ENCODE results near the gene CLSTN2. TPM values are rescaled to one million over a fixed set of nuclear protein-coding genes. Genes with fewer than 3 reads are reported as not detected.

The CLSTN2 gene
- total and polyA plus RNA-seq, 2 of the 4 experiments (the other 2 are of a cell fraction) = under 0.01 to 0.07 TPM

GRCh38 chr3:140508550-140508949 lies 573.6 kb downstream of the CLSTN2 start:
- dilution Hi-C loops (cut with HindIII; ENCODE audit: low sequenced_read_pairs, unreplicated experiment) (no loop called here), in situ Hi-C loops (cut with MboI; ENCODE audit: low sequenced_read_pairs) (no loop called here), intact Hi-C loops (cut with micrococcal nuclease) (no loop called here)
- Histone ChIP-seq H2AK5ac (ENCODE audit: low read depth, low read length) (no peak overlapping the region), H3K18ac (ENCODE audit: low read depth, low read length) (no peak overlapping the region), H2BK120ac (ENCODE audit: low read depth, low read length) (no peak overlapping the region), H3K27ac (ENCODE audit: insufficient read depth, low read length) (no peak overlapping the region), H3K4me2 (ENCODE audit: low read depth, low read length) (no peak overlapping the region), H3K9ac (ENCODE audit: low read depth, low read length) (no peak overlapping the region), H3K4ac (ENCODE audit: low read depth, low read length) (no peak overlapping the region), H3K4me1 (ENCODE audit: control insufficient read depth, insufficient read depth, low read length) (no peaks in the 10 kb centered on the region), H3K56ac (ENCODE audit: extremely low read depth, insufficient read depth, low read length) (no peak overlapping the region), H3K14ac (replicated peaks; ENCODE audit: low read depth, low read length) (no peak overlapping the region), H2AK9ac (replicated peaks; ENCODE audit: low read depth, low read length, poor library complexity) (no peak overlapping the region), H3K4me3 (ENCODE audit: insufficient read depth, low read depth, low read length) (no peak overlapping the region), H4K20me1 (ENCODE audit: insufficient read depth, low read length) (no peaks in the 10 kb centered on the region), H4K8ac (ENCODE audit: low read depth in 2 of 2, low read length in 2 of 2) (no peak overlapping the region), H4K5ac (ENCODE audit: low read depth, low read length) (no peak overlapping the region), H2BK5ac (ENCODE audit: low read depth, low read length, poor library complexity, severe bottlenecking) (no peak overlapping the region), H3K36me3 (ENCODE audit: control insufficient read depth, insufficient read depth, low read length) (no peaks in the 10 kb centered on the region), H2BK15ac (ENCODE audit: low read depth, low read length) (no peak overlapping the region), H3K23ac (ENCODE audit: low read depth, low read length) (no peak overlapping the region), H3K9me3 (ENCODE audit: control insufficient read depth, insufficient read depth, low read length) (no peaks in the 10 kb centered on the region; the same call in 1 of the 2 replicates), H2AFZ (replicated peaks; ENCODE audit: low read length, poor library complexity) (no peak overlapping the region), H3K9me1 (ENCODE audit: insufficient read depth, low read length) (no peaks in the 10 kb centered on the region), H2BK20ac (ENCODE audit: low read depth, low read length) (no peak overlapping the region), H3K27me3 (ENCODE audit: control insufficient read depth, insufficient read depth, low read length) (no peaks in the 10 kb centered on the region), H3K79me1 (ENCODE audit: low read depth in 1 of 2, low read length in 2 of 2) (no peaks in the 10 kb centered on the region), H4K91ac (ENCODE audit: insufficient read depth, low read depth, low read length) (no peak overlapping the region)
- no TSS peak for BruUV-seq (replicated peaks)
- POLR2A ChIA-PET (ENCODE audit: unreplicated experiment) = no interaction called here
- TF ChIP-seq RAD21 (IDR thresholded peaks at IDR 0.05; ENCODE audit: low read length) (no peak), CEBPB (IDR thresholded peaks at IDR 0.05; ENCODE audit: low read depth, low read length) (no peak)
- no CpG with 5 or more reads among the region's 3 CpGs for WGBS, 2 experiments (ENCODE audit: extremely low coverage in 2 of 2, insufficient read length in 1 of 2)
- CTCF ChIA-PET = no interaction called here
- ATAC-seq (ENCODE audit: low read depth) (no peak), DNase-seq (no peak)

Data from IMR-90 (cell line).